HG03280 (cell line): ENCODE data around the gene SPNS2.

Source experiments
- ATAC-seq: cut with Tn5 transposase; IDR thresholded peaks from one replicate; pipeline ENCODE4 v1.9.1; 2021; ENCODE audit warnings: mild to moderate bottlenecking, moderate library complexity; ENCODE audit not compliant: unreplicated experiment

SPNS2 gene

GRCh38 chr17:4480929-4481898 lies 17.5 kb upstream of the SPNS2 start:
- ATAC-seq, result no peak

- no peak for ATAC-seq
These were observed 16.2 kb upstream of the SPNS2 start for GRCh38 chr17:4482338-4483011.

GRCh38 chr17:4483012-4483840 lies 15.5 kb upstream of the SPNS2 start:
- no peak for ATAC-seq

- no peak for ATAC-seq
These were observed 12.7 kb upstream of the SPNS2 start for GRCh38 chr17:4485676-4486646.

GRCh38 chr17:4487296-4487695 lies 11.4 kb upstream of the SPNS2 start:
- no peak for ATAC-seq

- no peak for ATAC-seq
These were observed 10.6 kb upstream of the SPNS2 start for GRCh38 chr17:4487820-4488716.

GRCh38 chr17:4488989-4489595 lies 9.6 kb upstream of the SPNS2 start:
- ATAC-seq, result no peak

- ATAC-seq, result no peak
These were observed 8.5 kb upstream of the SPNS2 start for GRCh38 chr17:4490109-4490591.

GRCh38 chr17:4490637-4491061 lies 8.0 kb upstream of the SPNS2 start:
- ATAC-seq, result no peak

GRCh38 chr17:4492721-4493561 lies 5.7 kb upstream of the SPNS2 start:
- no peak for ATAC-seq

GRCh38 chr17:4497101-4497824 lies 1.4 kb upstream of the SPNS2 start:
- ATAC-seq, result no peak

- no peak for ATAC-seq
These were observed 930 bp downstream of the SPNS2 start for GRCh38 chr17:4499431-4500190.

GRCh38 chr17:4500191-4500571 lies 1.5 kb downstream of the SPNS2 start:
- no peak for ATAC-seq

- ATAC-seq, result no peak
These were observed 2.7 kb downstream of the SPNS2 start for GRCh38 chr17:4501295-4501949.

GRCh38 chr17:4502466-4503154 lies 3.9 kb downstream of the SPNS2 start:
- no peak for ATAC-seq
